ENCODE results near the gene NAALADL1. TPM values are rescaled to one million over a fixed set of nuclear protein-coding genes. Genes with fewer than 3 reads are reported as not detected.
"Not testable (repeated sequence)": the region's sequence is repeated elsewhere in the genome, so short reads cannot be mapped to it uniquely, and the experiment has no call there.

Gene NAALADL1
- total RNA-seq, 1 experiment from 2014 or later = not detected

- no peak for DNase-seq (ENCODE audit: low read depth)
These were observed 41.6 kb downstream of the NAALADL1 start for GRCh38 chr11:65016705-65017104.

- DNase-seq (ENCODE audit: low read depth) = no peak
These were observed 43.6 kb downstream of the NAALADL1 start for GRCh38 chr11:65014726-65015227.

- DNase-seq (ENCODE audit: low read depth) = peak; percentile 93
These were observed 44.2 kb downstream of the NAALADL1 start, which contains the start of gene ARL2 for GRCh38 chr11:65013888-65014725. Gene ARL2 (plus strand): TSS chr11:65014160. CDS start chr11:65014208, 48 bp downstream.

GRCh38 chr11:65013130-65013887 lies 45.0 kb downstream of the NAALADL1 start:
- peak; percentile 87 for DNase-seq (ENCODE audit: low read depth)

GRCh38 chr11:65008873-65009272 lies 49.5 kb downstream of the NAALADL1 start:
- no peak for DNase-seq (ENCODE audit: low read depth)

- no peak for DNase-seq (ENCODE audit: low read depth)
These were observed 50.3 kb downstream of the NAALADL1 start for GRCh38 chr11:65008016-65008415.

GRCh38 chr11:65003968-65004367 lies 54.4 kb downstream of the NAALADL1 start:
- DNase-seq (ENCODE audit: low read depth) = not testable (repeated sequence)

GRCh38 chr11:65003282-65003681 lies 55.1 kb downstream of the NAALADL1 start:
- no peak for DNase-seq (ENCODE audit: low read depth)

GRCh38 chr11:65002706-65003105 lies 55.6 kb downstream of the NAALADL1 start:
- no peak for DNase-seq (ENCODE audit: low read depth)

- no peak for DNase-seq (ENCODE audit: low read depth)
These were observed 58.9 kb downstream of the NAALADL1 start for GRCh38 chr11:64999478-64999877.

- DNase-seq (ENCODE audit: low read depth) = no peak
These were observed 59.5 kb downstream of the NAALADL1 start for GRCh38 chr11:64998690-64999431.

- no peak for DNase-seq (ENCODE audit: low read depth)
These were observed 60.2 kb downstream of the NAALADL1 start for GRCh38 chr11:64998141-64998540.

GRCh38 chr11:64996710-64997380 lies 61.5 kb downstream of the NAALADL1 start, which contains the start of gene BATF2:
Gene BATF2 (minus strand): TSS chr11:64996971. CDS start chr11:64996914, 57 bp downstream.
- DNase-seq (ENCODE audit: low read depth) = peak; percentile 87

GRCh38 chr11:64996327-64996709 lies 62.0 kb downstream of the NAALADL1 start:
- no peak for DNase-seq (ENCODE audit: low read depth)

Small RNA genes within 50 kb of the gene (small RNA-seq; reads per million reads assigned to genes)
- not detected for gene MIR6879
- gene SNX15 = not detected

Other genes with a start within 250 kb of the NAALADL1 start
- gene MEN1, start 248.0 kb downstream of the NAALADL1 start, total RNA-seq (2014; rRNA removed; shearing (Covaris generic)) = 22.3 and 34.1 TPM in 2 replicates
- 0.13 and 0.23 TPM in 2 replicates for gene CDC42BPG, start 213.9 kb downstream of the NAALADL1 start, total RNA-seq (2014; rRNA removed; shearing (Covaris generic))
- 62.0 and 80.4 TPM in 2 replicates for gene EHD1, start 179.9 kb downstream of the NAALADL1 start, total RNA-seq (2014; rRNA removed; shearing (Covaris generic))
- gene ATG2A, start 141.3 kb downstream of the NAALADL1 start, total RNA-seq (2014; rRNA removed; shearing (Covaris generic)) = 17.5 and 19.6 TPM in 2 replicates
- 7.7 and 8.3 TPM in 2 replicates for gene PPP2R5B, start 133.9 kb downstream of the NAALADL1 start, total RNA-seq (2014; rRNA removed; shearing (Covaris generic))
- gene GPHA2, start 122.7 kb downstream of the NAALADL1 start, total RNA-seq (2014; rRNA removed; shearing (Covaris generic)) = 0.53 TPM in 1 of 2 replicates, not detected in the other
- gene MAJIN, start 86.4 kb downstream of the NAALADL1 start, total RNA-seq (2014; rRNA removed; shearing (Covaris generic)) = not detected in 2 replicates
- 1.6 and 3.1 TPM in 2 replicates for gene BATF2, start 61.6 kb downstream of the NAALADL1 start, total RNA-seq (2014; rRNA removed; shearing (Covaris generic))
- gene ARL2, start 44.4 kb downstream of the NAALADL1 start, total RNA-seq (2014; rRNA removed; shearing (Covaris generic)) = 237 and 263 TPM in 2 replicates
- 20.1 and 23.1 TPM in 2 replicates for gene SNX15, start 31.1 kb downstream of the NAALADL1 start, total RNA-seq (2014; rRNA removed; shearing (Covaris generic))
- 21.3 and 25.1 TPM in 2 replicates for gene SAC3D1, start 17.3 kb downstream of the NAALADL1 start, total RNA-seq (2014; rRNA removed; shearing (Covaris generic))
- gene CDCA5, start 25.5 kb upstream of the NAALADL1 start, total RNA-seq (2014; rRNA removed; shearing (Covaris generic)) = 63.3 and 78.4 TPM in 2 replicates
- gene ZFPL1, start 25.7 kb upstream of the NAALADL1 start, total RNA-seq (2014; rRNA removed; shearing (Covaris generic)) = 39.7 and 56.6 TPM in 2 replicates
- gene VPS51, start 37.7 kb upstream of the NAALADL1 start, total RNA-seq (2014; rRNA removed; shearing (Covaris generic)) = 139 and 163 TPM in 2 replicates
- gene TM7SF2, start 53.3 kb upstream of the NAALADL1 start, total RNA-seq (2014; rRNA removed; shearing (Covaris generic)) = 4.8 and 5.5 TPM in 2 replicates
- gene ZNHIT2, start 59.1 kb upstream of the NAALADL1 start, total RNA-seq (2014; rRNA removed; shearing (Covaris generic)) = 42.9 and 43.6 TPM in 2 replicates
- gene FAU, start 63.6 kb upstream of the NAALADL1 start, total RNA-seq (2014; rRNA removed; shearing (Covaris generic)) = 410 and 898 TPM in 2 replicates
- 100 and 124 TPM in 2 replicates for gene MRPL49, start 63.8 kb upstream of the NAALADL1 start, total RNA-seq (2014; rRNA removed; shearing (Covaris generic))
- 10.1 and 11.2 TPM in 2 replicates for gene SYVN1, start 76.0 kb upstream of the NAALADL1 start, total RNA-seq (2014; rRNA removed; shearing (Covaris generic))
- not detected in 2 replicates for gene SPDYC, start 111.7 kb upstream of the NAALADL1 start, total RNA-seq (2014; rRNA removed; shearing (Covaris generic))
- gene CAPN1, start 123.4 kb upstream of the NAALADL1 start, total RNA-seq (2014; rRNA removed; shearing (Covaris generic)) = 90.6 and 105 TPM in 2 replicates
- gene POLA2, start 203.4 kb upstream of the NAALADL1 start, total RNA-seq (2014; rRNA removed; shearing (Covaris generic)) = 21.4 and 24.2 TPM in 2 replicates

Data from HT1080 (cell line).